ENCODE data around the gene MPO. TPM values are rescaled to one million over a fixed set of nuclear protein-coding genes. Genes with fewer than 3 reads are reported as not detected.

MPO gene
- total and polyA plus RNA-seq, 2 of the 8 experiments (the other 6 are each of a cell fraction or from before 2014, with no cell fraction given) = 0.06 to 0.74 TPM

GRCh38 chr17:58312021-58312630, 31.4 kb upstream of the MPO start:
- H2BK20ac ChIP-seq (ENCODE audit: low read length) = no peak overlapping the region
- no peak overlapping the region for H2AK5ac ChIP-seq (ENCODE audit: low read depth, low read length)
- H2BK15ac ChIP-seq (ENCODE audit: low read length) = no peak overlapping the region
- no peaks in the 10 kb centered on the region for H3K9me3 ChIP-seq (ENCODE audit: insufficient read depth in 2 of 2, low read depth in 1 of 2, low read length in 1 of 2)
- H3K4me1 ChIP-seq (replicated peaks in 1 of 4; ENCODE audit: control insufficient read depth in 3 of 4, insufficient read depth in 4 of 4, low read length in 3 of 4) = peaks cover 0 to 11% (median 6%) of the 10 kb centered on the region in 4 experiments; a peak in 4 of 7 replicates
- no peak overlapping the region for H3K9ac ChIP-seq (replicated peaks in 1 of 4; ENCODE audit: extremely low read depth in 1 of 4, low read depth in 3 of 4, low read length in 3 of 4)
- H3K18ac ChIP-seq (ENCODE audit: extremely low read depth, low read length) = no peak overlapping the region
- no peak overlapping the region for H3K23ac ChIP-seq (ENCODE audit: insufficient read length)
- no peaks in the 10 kb centered on the region for H3K79me2 ChIP-seq (ENCODE audit: control insufficient read depth in 1 of 2, insufficient read depth in 2 of 2, low read length in 2 of 2)
- no peak overlapping the region for H4K8ac ChIP-seq (ENCODE audit: extremely low read depth, insufficient read depth, low read length)
- H3K79me1 ChIP-seq (ENCODE audit: low read depth, low read length) = no peaks in the 10 kb centered on the region
- CTCF ChIA-PET (ENCODE audit: partially characterized antibody) = interaction anchor here (0.6 to 21.9 kb wide), 14 partner anchors 8 to 170 kb away, joined by 3 to 384 read pairs (median 4); partner anchors contain the start of gene SUPT4H1
- no peak overlapping the region for H2AFZ ChIP-seq (ENCODE audit: low read length)
- WGBS, 2 experiments (ENCODE audit: extremely low coverage in 1 of 2, insufficient coverage in 1 of 2, insufficient read length in 1 of 2, insufficient replicate concordance in 2 of 2, low coverage in 1 of 2, low lambda C conversion rate in 2 of 2, missing lambda C conversion rate in 1 of 2) = 94% methylated on average over 21 of the region's 23 CpGs; no CpG with 5 or more reads in 1 of the 2 experiments
- H4K20me1 ChIP-seq (replicated peaks in 1 of 2; ENCODE audit: control insufficient read depth in 1 of 2, insufficient read depth in 2 of 2, low read length in 2 of 2) = no peaks in the 10 kb centered on the region
- no peak overlapping the region for H3K14ac ChIP-seq (ENCODE audit: insufficient read length)
- FAIRE-seq = no peak
- H4K91ac ChIP-seq (replicated peaks; ENCODE audit: insufficient read length, low read length) = peak overlapping the region; percentile 10
- no peak overlapping the region for H3K4me3 ChIP-seq (ENCODE audit: extremely low read depth in 1 of 4, insufficient read depth in 2 of 4, low read depth in 3 of 4, low read length in 4 of 4)
- POLR2A ChIA-PET (ENCODE audit: partially characterized antibody) = interaction anchor here (1.1 kb wide), 2 partner anchors 9 to 31 kb away, joined by 3 to 6 read pairs; partner anchors contain the start of gene MPO
- H3K36me3 ChIP-seq (ENCODE audit: control insufficient read depth in 2 of 4, insufficient read depth in 4 of 4, low read length in 3 of 4) = no peaks in the 10 kb centered on the region
- no peak overlapping the region for H3K56ac ChIP-seq (replicated peaks; ENCODE audit: insufficient read length, low read depth, low read length)
- H4K5ac ChIP-seq (ENCODE audit: insufficient read length, low read depth, low read length) = no peak overlapping the region
- H3K27ac ChIP-seq (ENCODE audit: low read depth, low read length) = no peak overlapping the region; the same call in 1 of the 2 replicates
- H3K27me3 ChIP-seq (replicated peaks in 1 of 4; ENCODE audit: control insufficient read depth in 3 of 4, extremely low read depth in 1 of 4, insufficient read depth in 3 of 4, low read length in 3 of 4) = no peaks in the 10 kb centered on the region
- no peaks in the 10 kb centered on the region; the same call in 1 of the 2 replicates for H3K23me2 ChIP-seq (ENCODE audit: low read depth, low read length)
- H2BK12ac ChIP-seq (ENCODE audit: low read depth, low read length) = peak overlapping the region; percentile 9; the same call in 1 of the 2 replicates
- no peak overlapping the region for H3K4me2 ChIP-seq (ENCODE audit: insufficient read depth in 1 of 2, low read depth in 2 of 2, low read length in 2 of 2)
- DNase-seq (ENCODE audit: low read depth in 1 of 2, low spot score in 2 of 2) = peak in 1 of 2 experiments; percentile 40
- H2BK120ac ChIP-seq (replicated peaks; ENCODE audit: low read depth, low read length) = no peak overlapping the region
- H3K4ac ChIP-seq (replicated peaks; ENCODE audit: insufficient read length, low read depth, low read length) = no peak overlapping the region
- no peak overlapping the region for H2BK5ac ChIP-seq (ENCODE audit: low read depth, low read length)
- no peak for TF ChIP-seq ZNF274 (IDR thresholded peaks at IDR 0.05; ENCODE audit: borderline replicate concordance, extremely low read depth, low read length)
